Tibial artery (tissue), 4 donors: ENCODE data around the gene MOGAT2.
"Not testable (repeated sequence)": the region's sequence is repeated elsewhere in the genome, so short reads cannot be mapped to it uniquely, and the experiment has no call there.

Source experiments
- DNase-seq, 2 donors: peaks; one replicate each; pipeline ENCODE4 v3.0.0-alpha.2; 2019
- H3K27ac ChIP-seq, 2 donors: fragments of 200-600 bp; sonication (generic) in 1 of 2; 1 replicate in 1 of 2; 2 replicates in 1 of 2; pipeline ENCODE4 v1.5.1; 2018 to 2019; ENCODE audit warnings: mild to moderate bottlenecking in 1 of 2
- H3K27me3 ChIP-seq, 2 donors: fragments of 200-600 bp; sonication (generic) in 1 of 2; one replicate each; pipeline versions ENCODE4 v1.5.1 to v1.6.0; 2016 to 2019
- H3K36me3 ChIP-seq, 3 donors: fragments of 200-600 bp; sonication (generic) in 2 of 3; one replicate each; pipeline ENCODE4 v1.5.1; 2016 to 2019; ENCODE audit warnings: mild to moderate bottlenecking in 2 of 3
- H3K4me1 ChIP-seq, 4 donors: fragments of 200-600 bp; sonication (generic) in 2 of 4; 1 replicate in 3 of 4; 2 replicates in 1 of 4; pipeline ENCODE4 v1.5.1; 2016 to 2019
- H3K4me3 ChIP-seq, 2 donors: fragments of 200-600 bp; sonication (generic) in 1 of 2; 1 replicate in 1 of 2; 2 replicates in 1 of 2; pipeline ENCODE4 v1.5.1; 2018 to 2019; ENCODE audit warnings: mild to moderate bottlenecking in 2 of 2
- H3K9me3 ChIP-seq, 3 donors: fragments of 200-600 bp; sonication (generic) in 1 of 3; one replicate each; pipeline ENCODE4 v1.5.1; 2016 to 2019
- CTCF ChIP-seq, 2 experiments: fragments of 200-600 bp in 1 of 2; fragments of 450-650 bp in 1 of 2; IDR thresholded peaks; one replicate each; pipeline ENCODE4 v1.5.1; 2017 to 2019; ENCODE audit warnings: antibody characterized with exemption in 2 of 2, mild to moderate bottlenecking in 1 of 2, moderate library complexity in 1 of 2
- intact Hi-C: fragments of 100-400 bp; cut with DNase I; formaldehyde crosslinking; loops from one replicate; pipeline ENCODE4 v1.15.0; 2023; ENCODE audit warnings: low total_unique reads

The MOGAT2 gene

GRCh38 chr11:75737314-75737713 is 19.7 kb downstream of the MOGAT2 start:
- no peak for TF ChIP-seq CTCF (IDR thresholded peaks at IDR 0.05)
- Histone ChIP-seq H3K36me3 (no peaks in the 10 kb centered on the region), H3K4me1 (peaks cover 0 to 23% (median 9%) of the 10 kb centered on the region in 4 donors), H3K27me3 (no peaks in the 10 kb centered on the region), H3K27ac (no peak overlapping the region), H3K9me3 (no peaks in the 10 kb centered on the region), H3K4me3 (no peak overlapping the region)
- DNase-seq: no peak
- intact Hi-C loops: no loop called here

GRCh38 chr11:75740681-75741080 is 23.0 kb downstream of the MOGAT2 start:
- no peaks in the 10 kb centered on the region for H3K4me1 ChIP-seq
- no peaks in the 10 kb centered on the region for H3K9me3 ChIP-seq
- intact Hi-C loops: no loop called here
- no peak overlapping the region for H3K4me3 ChIP-seq
- H3K36me3 ChIP-seq: no peaks in the 10 kb centered on the region
- peaks cover 0 to 16% of the 10 kb centered on the region in 2 donors for H3K27me3 ChIP-seq
- no peak for TF ChIP-seq CTCF (IDR thresholded peaks at IDR 0.05)
- H3K27ac ChIP-seq: no peak overlapping the region
- DNase-seq: no peak

GRCh38 chr11:75743159-75743558 is 25.5 kb downstream of the MOGAT2 start:
- H3K9me3 ChIP-seq, intact Hi-C loops, DNase-seq, H3K36me3 ChIP-seq, H3K4me1 ChIP-seq, H3K27ac ChIP-seq, H3K4me3 ChIP-seq: not testable (repeated sequence)
- H3K27me3 ChIP-seq: peaks cover 0 to 21% of the 10 kb centered on the region in 2 donors

- peak in 1 of 2 donors; percentile 6 for DNase-seq
- Histone ChIP-seq H3K36me3 (no peaks in the 10 kb centered on the region), H3K4me1 (no peaks in the 10 kb centered on the region), H3K4me3 (no peak overlapping the region), H3K9me3 (no peaks in the 10 kb centered on the region), H3K27ac (no peak overlapping the region), H3K27me3 (peaks cover 0 to 21% of the 10 kb centered on the region in 2 donors)
- no peak for TF ChIP-seq CTCF (IDR thresholded peaks at IDR 0.05)
- intact Hi-C loops: no loop called here
Observed at GRCh38 chr11:75743711-75744563, 26.3 kb downstream of the MOGAT2 start.

GRCh38 chr11:75745807-75746206 is 28.2 kb downstream of the MOGAT2 start:
- TF ChIP-seq CTCF (IDR thresholded peaks at IDR 0.05): no peak
- H3K4me1 ChIP-seq: no peaks in the 10 kb centered on the region
- intact Hi-C loops: no loop called here
- no peak overlapping the region for H3K27ac ChIP-seq
- H3K4me3 ChIP-seq: no peak overlapping the region
- H3K36me3 ChIP-seq: no peaks in the 10 kb centered on the region
- DNase-seq: no peak
- no peaks in the 10 kb centered on the region for H3K9me3 ChIP-seq
- peaks cover 0 to 21% of the 10 kb centered on the region in 2 donors for H3K27me3 ChIP-seq

- DNase-seq, intact Hi-C loops, H3K36me3 ChIP-seq, H3K4me3 ChIP-seq, H3K4me1 ChIP-seq, H3K9me3 ChIP-seq, H3K27ac ChIP-seq: not testable (repeated sequence)
- H3K27me3 ChIP-seq: peaks cover 0 to 15% of the 10 kb centered on the region in 2 donors
Observed at GRCh38 chr11:75748729-75749273, 31.2 kb downstream of the MOGAT2 start.

GRCh38 chr11:75754933-75755332 is 37.3 kb downstream of the MOGAT2 start:
- DNase-seq, H3K9me3 ChIP-seq, H3K27ac ChIP-seq, intact Hi-C loops, H3K4me3 ChIP-seq, H3K36me3 ChIP-seq, H3K4me1 ChIP-seq, H3K27me3 ChIP-seq: not testable (repeated sequence)
